ENCODE measurements around the gene GPHN.

GPHN gene

DNA sequence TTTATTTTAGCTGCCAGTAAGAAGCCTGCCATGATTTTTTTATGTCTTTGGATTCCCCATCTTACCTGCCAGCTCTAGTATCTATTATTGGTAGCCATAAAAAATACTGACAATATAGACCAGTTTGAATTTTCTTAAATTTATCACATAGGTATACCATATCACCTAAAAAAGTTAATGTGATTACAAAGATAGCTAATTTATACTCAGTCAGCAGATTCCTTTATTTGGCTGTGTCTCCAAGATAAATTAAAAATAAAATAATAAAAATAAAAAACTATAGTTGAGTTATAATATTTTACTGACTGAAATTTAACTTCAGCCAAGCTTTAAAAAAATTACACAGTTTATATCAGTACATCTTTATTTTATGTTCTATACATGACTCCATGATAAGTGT, 128.3 kb downstream of the GPHN start:
- H3K4me1 ChIP-seq (ENCODE audit: control insufficient read depth in 1 of 2, insufficient read depth in 1 of 2, low read depth in 1 of 2, low read length in 1 of 2), result peaks cover 0 to 19% of the 10 kb centered on the region in 2 experiments
- H3K27ac ChIP-seq, result no peak overlapping the region
- H3K36me3 ChIP-seq, result no peaks in the 10 kb centered on the region
- H3K27me3 ChIP-seq, result no peaks in the 10 kb centered on the region
- TF ChIP-seq, protein P1, sequence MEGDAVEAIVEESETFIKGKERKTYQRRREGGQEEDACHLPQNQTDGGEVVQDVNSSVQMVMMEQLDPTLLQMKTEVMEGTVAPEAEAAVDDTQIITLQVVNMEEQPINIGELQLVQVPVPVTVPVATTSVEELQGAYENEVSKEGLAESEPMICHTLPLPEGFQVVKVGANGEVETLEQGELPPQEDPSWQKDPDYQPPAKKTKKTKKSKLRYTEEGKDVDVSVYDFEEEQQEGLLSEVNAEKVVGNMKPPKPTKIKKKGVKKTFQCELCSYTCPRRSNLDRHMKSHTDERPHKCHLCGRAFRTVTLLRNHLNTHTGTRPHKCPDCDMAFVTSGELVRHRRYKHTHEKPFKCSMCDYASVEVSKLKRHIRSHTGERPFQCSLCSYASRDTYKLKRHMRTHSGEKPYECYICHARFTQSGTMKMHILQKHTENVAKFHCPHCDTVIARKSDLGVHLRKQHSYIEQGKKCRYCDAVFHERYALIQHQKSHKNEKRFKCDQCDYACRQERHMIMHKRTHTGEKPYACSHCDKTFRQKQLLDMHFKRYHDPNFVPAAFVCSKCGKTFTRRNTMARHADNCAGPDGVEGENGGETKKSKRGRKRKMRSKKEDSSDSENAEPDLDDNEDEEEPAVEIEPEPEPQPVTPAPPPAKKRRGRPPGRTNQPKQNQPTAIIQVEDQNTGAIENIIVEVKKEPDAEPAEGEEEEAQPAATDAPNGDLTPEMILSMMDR (IDR thresholded peaks at IDR 0.05), result no peak
- H3K4me3 ChIP-seq (ENCODE audit: low read depth in 1 of 2, low read length in 1 of 2), result no peak overlapping the region
- H3K9me3 ChIP-seq, result no peaks in the 10 kb centered on the region

DNA sequence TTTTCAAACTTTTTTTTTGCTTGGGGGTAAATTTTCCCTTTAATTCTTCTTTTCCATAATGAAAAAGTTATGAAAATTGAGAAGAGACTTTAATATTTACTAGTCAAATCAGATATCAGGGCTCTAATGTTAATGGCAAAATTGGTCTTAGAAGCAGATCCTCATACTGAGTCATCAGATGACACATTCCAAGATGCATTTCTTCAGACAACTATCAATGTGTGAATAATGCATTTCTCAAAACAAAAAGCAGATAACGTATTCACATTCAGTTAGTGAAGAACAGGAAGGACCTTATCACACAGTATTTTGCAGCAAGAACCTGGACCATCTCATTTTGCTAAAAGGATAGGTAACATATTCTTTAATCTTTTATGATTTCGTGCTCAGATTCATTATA, 130.7 kb downstream of the GPHN start:
- no peak overlapping the region for H3K27ac ChIP-seq
- H3K4me1 ChIP-seq (ENCODE audit: control insufficient read depth in 1 of 2, insufficient read depth in 1 of 2, low read depth in 1 of 2, low read length in 1 of 2), result peaks cover 0 to 19% of the 10 kb centered on the region in 2 experiments
- no peak overlapping the region for H3K4me3 ChIP-seq (ENCODE audit: low read depth in 1 of 2, low read length in 1 of 2)
- H3K9me3 ChIP-seq, result no peaks in the 10 kb centered on the region
- TF ChIP-seq, protein P1 (IDR thresholded peaks at IDR 0.05), result no peak
- no peaks in the 10 kb centered on the region for H3K27me3 ChIP-seq
- no peaks in the 10 kb centered on the region for H3K36me3 ChIP-seq

DNA sequence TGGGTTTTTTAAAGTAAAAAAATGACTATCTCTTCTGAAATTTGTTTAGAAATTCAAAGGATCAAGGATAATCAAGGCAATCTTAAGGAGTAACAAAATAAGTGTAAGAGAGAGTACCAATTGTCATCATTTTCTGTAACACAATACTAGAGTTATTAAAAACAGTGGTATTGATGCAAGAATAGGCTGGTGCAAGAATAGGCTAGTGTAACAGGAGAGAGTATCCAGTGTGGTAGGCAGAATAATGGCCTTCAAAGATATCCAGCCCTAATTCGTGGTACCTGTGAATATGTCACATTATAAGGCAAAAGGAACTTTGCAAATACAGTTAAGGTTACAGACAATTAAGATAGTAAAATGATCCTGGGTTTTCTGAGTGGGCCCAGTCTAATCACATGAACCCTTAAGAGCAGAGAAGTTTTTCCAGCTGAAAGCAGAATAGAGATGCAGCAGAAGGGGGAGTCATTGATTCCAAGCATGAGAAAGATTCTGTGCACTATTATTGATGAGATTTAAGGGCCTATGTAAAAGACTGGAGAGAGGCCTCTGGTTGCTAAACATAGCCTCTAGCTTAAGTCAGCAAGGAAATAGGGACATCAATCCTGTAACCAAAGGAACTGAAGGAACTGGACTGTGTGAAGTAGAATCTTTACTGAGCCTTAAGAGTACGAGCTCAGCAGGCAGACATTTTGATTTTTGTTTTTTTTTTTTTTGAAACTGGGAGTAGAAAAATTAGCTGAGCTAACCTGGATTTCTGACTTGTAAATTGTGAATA, 134.1 kb downstream of the GPHN start:
- H3K9me3 ChIP-seq, result no peaks in the 10 kb centered on the region
- H3K27ac ChIP-seq, result no peak overlapping the region
- no peaks in the 10 kb centered on the region for H3K36me3 ChIP-seq
- no peaks in the 10 kb centered on the region for H3K27me3 ChIP-seq
- H3K4me3 ChIP-seq (ENCODE audit: low read depth in 1 of 2, low read length in 1 of 2), result no peak overlapping the region
- TF ChIP-seq, protein P1 (IDR thresholded peaks at IDR 0.05), result no peak
- no peaks in the 10 kb centered on the region for H3K4me1 ChIP-seq (ENCODE audit: control insufficient read depth in 1 of 2, insufficient read depth in 1 of 2, low read depth in 1 of 2, low read length in 1 of 2)

DNA sequence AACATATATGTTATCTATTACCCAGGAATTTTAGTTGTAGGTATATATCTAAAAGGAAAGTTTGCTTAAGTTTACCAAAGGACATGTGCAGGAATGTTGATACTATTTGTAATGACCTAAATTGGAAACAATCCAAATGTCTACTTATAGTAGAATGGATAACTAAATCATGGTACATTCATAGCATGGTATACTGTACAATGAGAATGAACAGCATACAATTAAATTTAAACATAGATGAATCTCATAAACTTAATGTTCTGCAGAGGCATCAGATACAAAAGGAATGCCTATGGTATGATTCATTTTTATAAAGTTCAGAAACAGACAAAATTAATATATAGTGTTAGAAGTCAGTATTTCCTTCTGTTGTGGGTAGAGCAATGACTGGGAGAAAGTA, 135.4 kb downstream of the GPHN start:
- Histone ChIP-seq H3K9me3 (no peaks in the 10 kb centered on the region), H3K27me3 (no peaks in the 10 kb centered on the region), H3K27ac (no peak overlapping the region), H3K4me1 (ENCODE audit: control insufficient read depth in 1 of 2, insufficient read depth in 1 of 2, low read depth in 1 of 2, low read length in 1 of 2) (no peaks in the 10 kb centered on the region), H3K36me3 (no peaks in the 10 kb centered on the region), H3K4me3 (ENCODE audit: low read depth in 1 of 2, low read length in 1 of 2) (no peak overlapping the region)
- TF ChIP-seq, protein P1 (IDR thresholded peaks at IDR 0.05), result no peak

DNA sequence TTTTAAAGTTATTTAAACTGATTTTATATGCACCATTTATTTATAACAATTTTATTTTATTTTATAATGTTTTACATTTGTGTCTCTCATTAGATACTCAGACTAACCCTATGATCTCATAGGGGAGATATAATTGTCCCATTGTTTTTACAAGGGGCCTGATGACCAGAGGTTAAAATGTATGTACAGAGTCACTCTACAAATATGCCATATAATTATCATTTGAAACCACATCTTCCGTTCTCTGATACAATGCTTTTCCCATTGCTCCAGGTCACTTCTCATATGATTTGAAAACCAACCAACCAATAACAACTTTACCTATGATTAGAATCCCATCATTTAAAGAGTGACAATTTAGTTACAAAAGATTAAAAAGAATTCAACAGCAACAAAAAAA, 137.8 kb downstream of the GPHN start:
- H3K27ac ChIP-seq, result no peak overlapping the region
- H3K4me1 ChIP-seq (ENCODE audit: control insufficient read depth in 1 of 2, insufficient read depth in 1 of 2, low read depth in 1 of 2, low read length in 1 of 2), result peaks cover 14 to 16% of the 10 kb centered on the region in 2 experiments
- TF ChIP-seq, protein P1 (IDR thresholded peaks at IDR 0.05), result no peak
- H3K9me3 ChIP-seq, result no peaks in the 10 kb centered on the region
- H3K4me3 ChIP-seq (ENCODE audit: low read depth in 1 of 2, low read length in 1 of 2), result no peak overlapping the region
- no peaks in the 10 kb centered on the region for H3K27me3 ChIP-seq
- H3K36me3 ChIP-seq, result no peaks in the 10 kb centered on the region
